ENCODE data around the gene CARD18. TPM values are rescaled to one million over a fixed set of nuclear protein-coding genes. Genes with fewer than 3 reads are reported as not detected.

The CARD18 gene
- total RNA-seq, 2 experiments from 2014 or later, result not detected

- no peaks in the 10 kb centered on the region for H3K4me1 Mint-ChIP-seq
- no peaks in the 10 kb centered on the region for H3K36me3 Mint-ChIP-seq (ENCODE audit: low read depth)
- H3K27me3 Mint-ChIP-seq, result no peaks in the 10 kb centered on the region
- no peak for DNase-seq
- H3K9me3 Mint-ChIP-seq, result peaks cover 3% of the 10 kb centered on the region
- POLR2A ChIA-PET, result no interaction called here
- H3K4me3 Mint-ChIP-seq, result no peak overlapping the region
- no peak overlapping the region for H3K27ac Mint-ChIP-seq
- CTCF ChIA-PET, result no interaction called here
These were observed 16.1 kb upstream of the CARD18 start for GRCh38 chr11:105155679-105156078.

GRCh38 chr11:105153392-105153791 lies 13.8 kb upstream of the CARD18 start:
- no peak for DNase-seq
- H3K27ac Mint-ChIP-seq, result no peak overlapping the region
- peaks cover 3% of the 10 kb centered on the region for H3K9me3 Mint-ChIP-seq
- ChIA-PET CTCF (no interaction called here), POLR2A (no interaction called here)
- no peaks in the 10 kb centered on the region for H3K27me3 Mint-ChIP-seq
- H3K36me3 Mint-ChIP-seq (ENCODE audit: low read depth), result no peaks in the 10 kb centered on the region
- no peaks in the 10 kb centered on the region for H3K4me1 Mint-ChIP-seq
- H3K4me3 Mint-ChIP-seq, result no peak overlapping the region

- Mint-ChIP-seq H3K36me3 (ENCODE audit: low read depth) (no peaks in the 10 kb centered on the region), H3K4me1 (no peaks in the 10 kb centered on the region)
These were observed 13.0 kb upstream of the CARD18 start for GRCh38 chr11:105152560-105152959.

GRCh38 chr11:105152021-105152512 lies 12.5 kb upstream of the CARD18 start:
- no peak overlapping the region for H3K4me3 Mint-ChIP-seq
- peaks cover 3% of the 10 kb centered on the region for H3K9me3 Mint-ChIP-seq
- H3K27ac Mint-ChIP-seq, result no peak overlapping the region
- no peaks in the 10 kb centered on the region for H3K4me1 Mint-ChIP-seq
- ChIA-PET POLR2A (no interaction called here), CTCF (no interaction called here)
- H3K27me3 Mint-ChIP-seq, result no peaks in the 10 kb centered on the region
- no peak for DNase-seq
- H3K36me3 Mint-ChIP-seq (ENCODE audit: low read depth), result no peaks in the 10 kb centered on the region

More at GRCh38 chr11:105152560-105152959, 13.0 kb upstream of the CARD18 start:
- ChIA-PET CTCF (no interaction called here), POLR2A (no interaction called here)
- no peak for DNase-seq
- H3K27me3 Mint-ChIP-seq, result no peaks in the 10 kb centered on the region
- H3K27ac Mint-ChIP-seq, result no peak overlapping the region
- H3K9me3 Mint-ChIP-seq, result peaks cover 3% of the 10 kb centered on the region
- H3K4me3 Mint-ChIP-seq, result no peak overlapping the region

- H3K9me3 Mint-ChIP-seq, result peaks cover 3% of the 10 kb centered on the region
- H3K27me3 Mint-ChIP-seq, result no peaks in the 10 kb centered on the region
- ChIA-PET CTCF (no interaction called here), POLR2A (no interaction called here)
- no peak overlapping the region for H3K4me3 Mint-ChIP-seq
- no peaks in the 10 kb centered on the region for H3K4me1 Mint-ChIP-seq
- no peak overlapping the region for H3K27ac Mint-ChIP-seq
- no peak for DNase-seq
- no peaks in the 10 kb centered on the region for H3K36me3 Mint-ChIP-seq (ENCODE audit: low read depth)
These were observed 9.9 kb upstream of the CARD18 start for GRCh38 chr11:105149477-105149876.

- no peak for DNase-seq
- H3K27ac Mint-ChIP-seq, result no peak overlapping the region
- no peaks in the 10 kb centered on the region for H3K9me3 Mint-ChIP-seq
- CTCF ChIA-PET, result no interaction called here
- H3K4me3 Mint-ChIP-seq, result no peak overlapping the region
- POLR2A ChIA-PET, result no interaction called here
- no peaks in the 10 kb centered on the region for H3K27me3 Mint-ChIP-seq
- no peaks in the 10 kb centered on the region for H3K36me3 Mint-ChIP-seq (ENCODE audit: low read depth)
- H3K4me1 Mint-ChIP-seq, result no peaks in the 10 kb centered on the region
These were observed 8.7 kb upstream of the CARD18 start for GRCh38 chr11:105148241-105148640.

- Mint-ChIP-seq H3K27me3 (no peaks in the 10 kb centered on the region), H3K4me1 (no peaks in the 10 kb centered on the region), H3K27ac (no peak overlapping the region), H3K9me3 (no peaks in the 10 kb centered on the region), H3K36me3 (ENCODE audit: low read depth) (no peaks in the 10 kb centered on the region), H3K4me3 (no peak overlapping the region)
- no peak for DNase-seq
- POLR2A ChIA-PET, result no interaction called here
- CTCF ChIA-PET, result no interaction called here
These were observed 5.3 kb upstream of the CARD18 start for GRCh38 chr11:105144887-105145286.

- no peaks in the 10 kb centered on the region for H3K9me3 Mint-ChIP-seq
- ChIA-PET CTCF (no interaction called here), POLR2A (no interaction called here)
- no peak for DNase-seq
- H3K36me3 Mint-ChIP-seq (ENCODE audit: low read depth), result no peaks in the 10 kb centered on the region
- H3K4me1 Mint-ChIP-seq, result no peaks in the 10 kb centered on the region
- H3K27ac Mint-ChIP-seq, result no peak overlapping the region
- no peak overlapping the region for H3K4me3 Mint-ChIP-seq
- H3K27me3 Mint-ChIP-seq, result no peaks in the 10 kb centered on the region
These were observed 2.6 kb upstream of the CARD18 start for GRCh38 chr11:105142167-105142566.

GRCh38 chr11:105137286-105137685 lies 2.3 kb downstream of the CARD18 start:
- H3K4me3 Mint-ChIP-seq, result no peak overlapping the region
- no peak overlapping the region for H3K27ac Mint-ChIP-seq
- no peaks in the 10 kb centered on the region for H3K36me3 Mint-ChIP-seq (ENCODE audit: low read depth)
- H3K4me1 Mint-ChIP-seq, result no peaks in the 10 kb centered on the region
- ChIA-PET CTCF (no interaction called here), POLR2A (no interaction called here)
- no peak for DNase-seq
- peaks cover 2% of the 10 kb centered on the region for H3K9me3 Mint-ChIP-seq
- H3K27me3 Mint-ChIP-seq, result no peaks in the 10 kb centered on the region

GRCh38 chr11:105135883-105136282 lies 3.7 kb downstream of the CARD18 start:
- Mint-ChIP-seq H3K4me3 (no peak overlapping the region), H3K27ac (no peak overlapping the region), H3K36me3 (ENCODE audit: low read depth) (no peaks in the 10 kb centered on the region), H3K4me1 (no peaks in the 10 kb centered on the region), H3K9me3 (peaks cover 8% of the 10 kb centered on the region), H3K27me3 (no peaks in the 10 kb centered on the region)
- CTCF ChIA-PET, result no interaction called here
- POLR2A ChIA-PET, result no interaction called here
- no peak for DNase-seq

GRCh38 chr11:105132716-105133511 lies 6.7 kb downstream of the CARD18 start:
- Mint-ChIP-seq H3K27ac (no peak overlapping the region), H3K4me3 (no peak overlapping the region), H3K27me3 (no peaks in the 10 kb centered on the region), H3K4me1 (no peaks in the 10 kb centered on the region), H3K9me3 (peaks cover 12% of the 10 kb centered on the region), H3K36me3 (ENCODE audit: low read depth) (no peaks in the 10 kb centered on the region)
- CTCF ChIA-PET, result no interaction called here
- no peak for DNase-seq
- POLR2A ChIA-PET, result no interaction called here

- Mint-ChIP-seq H3K4me3 (no peak overlapping the region), H3K4me1 (no peaks in the 10 kb centered on the region), H3K36me3 (ENCODE audit: low read depth) (no peaks in the 10 kb centered on the region), H3K27ac (no peak overlapping the region), H3K9me3 (peaks cover 16% of the 10 kb centered on the region), H3K27me3 (no peaks in the 10 kb centered on the region)
- CTCF ChIA-PET, result no interaction called here
- POLR2A ChIA-PET, result no interaction called here
- no peak for DNase-seq
These were observed 9.3 kb downstream of the CARD18 start for GRCh38 chr11:105130189-105130813.

GRCh38 chr11:105124756-105125155 lies 14.8 kb downstream of the CARD18 start:
- POLR2A ChIA-PET, result no interaction called here
- Mint-ChIP-seq H3K27me3 (no peaks in the 10 kb centered on the region), H3K36me3 (ENCODE audit: low read depth) (no peaks in the 10 kb centered on the region), H3K4me3 (no peak overlapping the region), H3K9me3 (peaks cover 9% of the 10 kb centered on the region), H3K27ac (no peak overlapping the region), H3K4me1 (no peaks in the 10 kb centered on the region)
- CTCF ChIA-PET, result interaction anchor here (1.2 kb wide), 1 partner anchor 17 kb away, joined by 3 read pairs; no protein-coding TSS in a partner anchor
- no peak for DNase-seq
